ENCODE results near the gene CR1L.
"Not testable (repeated sequence)": the region's sequence is repeated elsewhere in the genome, so short reads cannot be mapped to it uniquely, and the experiment has no call there.

CR1L gene

DNA sequence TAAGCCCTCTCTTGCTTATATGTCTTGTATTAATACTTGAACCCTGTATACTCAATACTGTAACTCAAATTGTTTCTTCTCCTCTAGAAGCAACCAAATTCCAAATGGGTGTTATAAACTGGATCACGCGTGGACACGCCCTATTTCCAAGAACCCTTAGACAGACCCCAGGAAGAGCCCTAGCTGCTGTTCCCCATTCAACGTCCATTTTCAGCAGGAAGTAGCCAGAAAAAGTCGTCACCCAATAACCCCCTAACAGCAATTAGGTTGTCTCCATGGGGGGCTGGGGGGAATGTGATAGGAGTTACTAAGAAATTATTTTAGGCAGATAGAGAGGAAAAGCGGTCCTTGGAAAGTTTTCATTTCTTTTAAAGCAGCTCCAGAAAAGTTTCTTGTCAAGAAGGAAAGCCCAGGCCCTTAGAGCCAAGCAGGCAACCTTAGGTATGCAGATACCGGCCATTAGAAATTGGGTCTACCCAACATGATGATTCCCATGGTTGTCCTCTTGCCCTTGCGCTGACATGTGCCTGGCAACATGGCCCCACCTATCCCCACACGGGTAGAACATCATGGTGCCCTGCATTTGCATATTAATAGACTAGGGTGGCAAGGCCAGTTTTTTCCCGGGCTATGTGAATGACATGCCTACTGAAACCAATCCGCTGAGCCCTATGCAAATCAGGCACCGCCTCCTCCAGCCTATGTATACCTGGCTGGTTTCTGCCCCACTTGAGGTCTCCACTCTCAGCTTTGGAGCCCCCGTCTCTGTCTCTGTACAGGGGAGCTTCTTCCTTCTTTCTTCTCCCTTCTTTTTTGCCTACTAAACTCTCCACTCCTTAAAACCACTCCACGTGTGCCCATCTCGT, 102.9 kb downstream of the CR1L start:
- TF ChIP-seq, protein P1, sequence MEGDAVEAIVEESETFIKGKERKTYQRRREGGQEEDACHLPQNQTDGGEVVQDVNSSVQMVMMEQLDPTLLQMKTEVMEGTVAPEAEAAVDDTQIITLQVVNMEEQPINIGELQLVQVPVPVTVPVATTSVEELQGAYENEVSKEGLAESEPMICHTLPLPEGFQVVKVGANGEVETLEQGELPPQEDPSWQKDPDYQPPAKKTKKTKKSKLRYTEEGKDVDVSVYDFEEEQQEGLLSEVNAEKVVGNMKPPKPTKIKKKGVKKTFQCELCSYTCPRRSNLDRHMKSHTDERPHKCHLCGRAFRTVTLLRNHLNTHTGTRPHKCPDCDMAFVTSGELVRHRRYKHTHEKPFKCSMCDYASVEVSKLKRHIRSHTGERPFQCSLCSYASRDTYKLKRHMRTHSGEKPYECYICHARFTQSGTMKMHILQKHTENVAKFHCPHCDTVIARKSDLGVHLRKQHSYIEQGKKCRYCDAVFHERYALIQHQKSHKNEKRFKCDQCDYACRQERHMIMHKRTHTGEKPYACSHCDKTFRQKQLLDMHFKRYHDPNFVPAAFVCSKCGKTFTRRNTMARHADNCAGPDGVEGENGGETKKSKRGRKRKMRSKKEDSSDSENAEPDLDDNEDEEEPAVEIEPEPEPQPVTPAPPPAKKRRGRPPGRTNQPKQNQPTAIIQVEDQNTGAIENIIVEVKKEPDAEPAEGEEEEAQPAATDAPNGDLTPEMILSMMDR (IDR thresholded peaks at IDR 0.05): no peak
- H3K36me3 ChIP-seq: no peaks in the 10 kb centered on the region
- peaks cover 6 to 10% of the 10 kb centered on the region in 2 experiments for H3K4me1 ChIP-seq (ENCODE audit: control insufficient read depth in 1 of 2, insufficient read depth in 1 of 2, low read depth in 1 of 2, low read length in 1 of 2)
- H3K27me3 ChIP-seq: no peaks in the 10 kb centered on the region
- no peak overlapping the region for H3K4me3 ChIP-seq (ENCODE audit: low read depth in 1 of 2, low read length in 1 of 2)
- no peaks in the 10 kb centered on the region for H3K9me3 ChIP-seq
- H3K27ac ChIP-seq: no peak overlapping the region

DNA sequence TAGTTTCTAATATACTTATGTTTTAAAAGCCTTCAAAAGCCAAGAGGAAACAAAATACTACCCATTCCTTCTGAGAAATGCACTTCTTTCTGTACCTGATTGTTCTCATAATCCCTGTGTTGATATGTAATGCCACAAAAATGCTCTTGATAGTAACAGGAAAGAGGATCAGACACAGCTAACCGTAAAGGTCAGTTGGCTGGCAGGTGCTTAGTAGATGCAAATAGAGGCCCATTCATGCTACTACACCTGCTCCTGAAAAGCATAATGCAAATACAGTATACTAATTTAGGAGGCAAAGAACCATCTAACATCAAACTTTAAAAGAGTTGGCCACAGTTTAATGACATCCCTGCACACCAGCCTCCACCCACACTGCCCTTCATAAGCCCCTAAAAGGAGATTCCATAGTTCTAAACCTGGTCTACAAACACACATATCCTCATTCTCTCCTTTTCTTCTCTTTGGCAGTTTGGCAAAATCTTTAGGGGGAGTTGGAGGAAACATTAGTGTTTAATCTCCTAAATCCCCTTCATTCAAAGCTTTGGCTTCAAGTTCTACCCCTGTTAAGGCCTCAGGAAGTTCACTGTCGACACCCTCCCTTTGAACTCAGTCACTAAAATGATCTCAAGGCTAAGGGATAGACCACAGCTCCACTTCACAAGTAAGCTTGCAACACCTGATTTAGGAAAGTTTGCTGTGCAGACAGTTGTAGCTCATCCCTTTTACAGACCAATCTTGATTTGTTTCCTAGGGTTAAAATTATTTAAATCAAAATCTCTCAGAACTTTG, 104.0 kb downstream of the CR1L start:
- no peak overlapping the region for H3K27ac ChIP-seq
- TF ChIP-seq, protein P1 (IDR thresholded peaks at IDR 0.05): no peak
- no peaks in the 10 kb centered on the region for H3K9me3 ChIP-seq
- H3K27me3 ChIP-seq: no peaks in the 10 kb centered on the region
- no peak overlapping the region for H3K4me3 ChIP-seq (ENCODE audit: low read depth in 1 of 2, low read length in 1 of 2)
- peaks cover 17 to 21% of the 10 kb centered on the region in 2 experiments for H3K4me1 ChIP-seq (ENCODE audit: control insufficient read depth in 1 of 2, insufficient read depth in 1 of 2, low read depth in 1 of 2, low read length in 1 of 2)
- H3K36me3 ChIP-seq: no peaks in the 10 kb centered on the region

DNA sequence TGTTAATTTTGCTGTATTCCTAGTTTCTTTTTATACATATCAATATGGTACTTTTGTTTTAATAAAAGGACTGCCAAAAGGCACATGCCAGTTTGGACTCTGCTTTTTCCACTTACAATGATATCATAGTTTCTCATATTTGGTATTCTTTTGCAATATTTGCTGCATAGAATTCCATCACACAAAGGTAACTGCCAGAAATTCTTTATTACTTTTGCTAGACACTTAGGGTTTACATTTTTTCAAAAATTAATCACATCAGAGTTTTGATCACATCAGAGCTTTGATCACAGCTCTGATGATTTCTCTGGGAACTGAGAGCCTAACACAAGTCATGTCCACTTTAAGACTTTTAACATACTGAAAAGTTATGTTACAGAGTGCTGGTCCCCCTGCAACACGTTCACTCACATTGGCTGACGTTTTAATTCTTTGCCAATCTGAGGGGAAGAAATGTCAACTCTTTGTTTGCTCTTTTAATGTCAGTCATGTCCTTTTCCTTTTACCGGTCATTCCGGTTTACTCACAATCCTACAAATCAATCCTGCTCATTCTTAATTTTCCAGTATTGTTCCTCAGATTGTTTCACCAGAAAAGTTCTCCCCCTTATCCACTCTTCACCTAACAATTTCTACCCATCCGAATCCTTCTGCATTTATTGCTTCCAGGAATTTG, 105.8 kb downstream of the CR1L start:
- H3K4me3 ChIP-seq (ENCODE audit: low read depth in 1 of 2, low read length in 1 of 2): peak overlapping the region in 1 of 2 experiments; percentile 85
- no peaks in the 10 kb centered on the region for H3K27me3 ChIP-seq
- peaks cover 32 to 39% of the 10 kb centered on the region in 2 experiments for H3K4me1 ChIP-seq (ENCODE audit: control insufficient read depth in 1 of 2, insufficient read depth in 1 of 2, low read depth in 1 of 2, low read length in 1 of 2)
- no peaks in the 10 kb centered on the region for H3K9me3 ChIP-seq
- no peaks in the 10 kb centered on the region for H3K36me3 ChIP-seq
- TF ChIP-seq, protein P1 (IDR thresholded peaks at IDR 0.05): no peak
- H3K27ac ChIP-seq: peak overlapping the region; percentile 94

DNA sequence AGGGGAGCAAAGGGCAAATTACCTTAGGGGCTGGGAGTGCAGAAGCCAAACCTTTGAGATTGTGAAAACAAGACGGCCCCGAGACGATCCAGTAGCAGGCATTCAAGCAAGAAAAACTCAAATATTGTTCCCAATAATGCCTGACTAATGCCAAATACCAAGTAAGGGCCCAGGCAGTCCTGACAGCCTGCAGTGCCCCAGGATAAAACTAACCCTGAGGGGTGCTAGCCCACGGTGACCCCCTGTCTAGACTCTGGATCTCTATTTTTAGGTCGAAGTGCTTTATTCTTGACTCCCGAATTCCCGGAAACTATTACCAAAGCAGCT, 106.5 kb downstream of the CR1L start:
- H3K27me3 ChIP-seq, H3K9me3 ChIP-seq, H3K36me3 ChIP-seq: not testable (repeated sequence)
- H3K4me3 ChIP-seq (ENCODE audit: low read depth in 1 of 2, low read length in 1 of 2): peak overlapping the region; percentile 85 to 90
- H3K4me1 ChIP-seq (ENCODE audit: control insufficient read depth in 1 of 2, insufficient read depth in 1 of 2, low read depth in 1 of 2, low read length in 1 of 2): peaks cover 39 to 46% of the 10 kb centered on the region in 2 experiments
- peak overlapping the region; percentile 94 for H3K27ac ChIP-seq

DNA sequence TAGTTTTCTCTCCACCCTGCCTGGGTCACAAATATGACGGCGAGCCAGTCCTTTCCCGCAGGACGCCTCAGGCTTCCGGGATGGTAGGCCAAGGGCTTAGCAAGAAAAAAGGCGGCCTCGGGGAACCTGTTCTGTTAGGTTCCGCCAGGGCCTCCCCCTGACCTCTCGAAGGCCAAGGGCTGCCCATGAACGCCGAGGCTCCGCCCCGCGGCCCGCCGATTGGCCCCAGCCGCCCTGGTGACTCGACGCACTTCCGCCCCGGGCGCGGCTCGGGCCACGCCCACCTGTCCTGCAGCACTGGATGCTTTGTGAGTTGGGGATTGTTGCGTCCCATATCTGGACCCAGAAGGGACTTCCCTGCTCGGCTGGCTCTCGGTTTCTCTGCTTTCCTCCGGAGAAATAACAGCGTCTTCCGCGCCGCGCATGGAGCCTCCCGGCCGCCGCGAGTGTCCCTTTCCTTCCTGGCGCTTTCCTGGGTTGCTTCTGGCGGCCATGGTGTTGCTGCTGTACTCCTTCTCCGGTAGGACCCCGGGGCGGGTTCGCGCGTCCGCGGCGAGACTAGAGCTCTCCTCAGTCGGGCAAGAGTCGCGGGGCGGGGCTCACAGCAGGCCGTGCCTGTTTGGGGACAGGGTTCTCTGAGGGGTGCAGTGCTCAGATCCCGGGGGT, 107.0 kb downstream of the CR1L start, which contains the start of gene CD46:
Gene CD46 (plus strand): TSS at position 265 of the 666 bp plus-strand sequence. CDS start 159 bp downstream, at position 424.
- no peaks in the 10 kb centered on the region for H3K9me3 ChIP-seq
- H3K27ac ChIP-seq: peak within 1 kb of the TSS; percentile 94
- peak within 1 kb of the TSS; percentile 85 to 90 for H3K4me3 ChIP-seq (ENCODE audit: low read depth in 1 of 2, low read length in 1 of 2)
- TF ChIP-seq, protein P1 (IDR thresholded peaks at IDR 0.05): peak; percentile 58
- peaks cover 2% of the 10 kb centered on the region for H3K36me3 ChIP-seq
- H3K4me1 ChIP-seq (ENCODE audit: control insufficient read depth in 1 of 2, insufficient read depth in 1 of 2, low read depth in 1 of 2, low read length in 1 of 2): peaks cover 44 to 51% of the 10 kb centered on the region in 2 experiments
- H3K27me3 ChIP-seq: no peaks in the 10 kb centered on the region
